Measurements from ENCODE around the gene NTM. TPM values are rescaled to one million over a fixed set of nuclear protein-coding genes. Genes with fewer than 3 reads are reported as not detected.
A peak's percentile ranks its signal among the peaks of the same experiment; 100 is the strongest.

The NTM gene
- total and polyA plus RNA-seq, 2 donors from 2014 or later, result 0.92 to 10.3 TPM

- Histone ChIP-seq H3K4me3 (ENCODE audit: low read length in 3 of 3) (no peak overlapping the region), H3K36me3 (ENCODE audit: control insufficient read depth in 2 of 3, insufficient read depth in 3 of 3, low read length in 3 of 3) (no peaks in the 10 kb centered on the region), H3K27ac (ENCODE audit: low read depth in 2 of 2, low read length in 2 of 2) (no peak overlapping the region), H3K9me3 (ENCODE audit: control insufficient read depth in 2 of 3, insufficient read depth in 1 of 3, low read length in 3 of 3) (no peaks in the 10 kb centered on the region), H3K27me3 (ENCODE audit: control insufficient read depth, insufficient read depth, low read length) (no peaks in the 10 kb centered on the region), H3K9ac (ENCODE audit: low read length in 3 of 3) (no peak overlapping the region), H3K4me1 (ENCODE audit: control insufficient read depth in 2 of 3, insufficient read depth in 2 of 3, low read depth in 1 of 3, low read length in 3 of 3) (no peaks in the 10 kb centered on the region)
- intact Hi-C loops (cut with DNase I), result loop anchor here (10.0 kb wide), 1 partner anchor 258 kb away; no protein-coding TSS in a partner anchor
- no peak for DNase-seq
- TF ChIP-seq CTCF (IDR thresholded peaks at IDR 0.05; ENCODE audit: borderline replicate concordance, extremely low read depth, insufficient read depth), result no peak
- no peak for FAIRE-seq
Measured at GRCh38 chr11:131866535-131867400, 496.4 kb downstream of the NTM start.

- Histone ChIP-seq H3K27me3 (ENCODE audit: control insufficient read depth, insufficient read depth, low read length) (no peaks in the 10 kb centered on the region), H3K36me3 (ENCODE audit: control insufficient read depth in 2 of 3, insufficient read depth in 3 of 3, low read length in 3 of 3) (no peaks in the 10 kb centered on the region), H3K9ac (ENCODE audit: low read length in 3 of 3) (no peak overlapping the region), H3K27ac (ENCODE audit: low read depth in 2 of 2, low read length in 2 of 2) (no peak overlapping the region), H3K4me1 (ENCODE audit: control insufficient read depth in 2 of 3, insufficient read depth in 2 of 3, low read depth in 1 of 3, low read length in 3 of 3) (no peaks in the 10 kb centered on the region), H3K4me3 (ENCODE audit: low read length in 3 of 3) (no peak overlapping the region), H3K9me3 (ENCODE audit: control insufficient read depth in 2 of 3, insufficient read depth in 1 of 3, low read length in 3 of 3) (no peaks in the 10 kb centered on the region)
- intact Hi-C loops (cut with DNase I), result loop anchor here (10.0 kb wide), 1 partner anchor 257 kb away; no protein-coding TSS in a partner anchor
- no peak for FAIRE-seq
- peak; percentile 84 to 93 (median 87) for DNase-seq
- peak; percentile 77 for TF ChIP-seq CTCF (IDR thresholded peaks at IDR 0.05; ENCODE audit: borderline replicate concordance, extremely low read depth, insufficient read depth)
Measured at GRCh38 chr11:131867457-131868257, 497.2 kb downstream of the NTM start.

GRCh38 chr11:131868629-131869507 is 498.5 kb downstream of the NTM start:
- FAIRE-seq, result no peak
- no peak overlapping the region for H3K9ac ChIP-seq (ENCODE audit: low read length in 3 of 3)
- intact Hi-C loops (cut with DNase I), result loop anchor here (10.0 kb wide), 1 partner anchor 256 kb away; no protein-coding TSS in a partner anchor

More at GRCh38 chr11:131868629-131869507, 498.5 kb downstream of the NTM start:
- Histone ChIP-seq H3K27me3 (ENCODE audit: control insufficient read depth, insufficient read depth, low read length) (no peaks in the 10 kb centered on the region), H3K4me1 (ENCODE audit: control insufficient read depth in 2 of 3, insufficient read depth in 2 of 3, low read depth in 1 of 3, low read length in 3 of 3) (no peaks in the 10 kb centered on the region), H3K9me3 (ENCODE audit: control insufficient read depth in 2 of 3, insufficient read depth in 1 of 3, low read length in 3 of 3) (no peaks in the 10 kb centered on the region), H3K27ac (ENCODE audit: low read depth in 2 of 2, low read length in 2 of 2) (no peak overlapping the region), H3K36me3 (ENCODE audit: control insufficient read depth in 2 of 3, insufficient read depth in 3 of 3, low read length in 3 of 3) (no peaks in the 10 kb centered on the region), H3K4me3 (ENCODE audit: low read length in 3 of 3) (no peak overlapping the region)
- TF ChIP-seq CTCF (IDR thresholded peaks at IDR 0.05; ENCODE audit: borderline replicate concordance, extremely low read depth, insufficient read depth), result no peak
- DNase-seq, result no peak
